Measurements from ENCODE around the gene GALM. TPM values are rescaled to one million over a fixed set of nuclear protein-coding genes. Genes with fewer than 3 reads are reported as not detected.
A peak's percentile ranks its signal among the peaks of the same experiment; 100 is the strongest.
"Not testable (repeated sequence)": the region's sequence is repeated elsewhere in the genome, so short reads cannot be mapped to it uniquely, and the experiment has no call there.

Gene GALM
- polyA plus RNA-seq (ENCODE audit: insufficient read depth in 1 of 5, insufficient read length in 5 of 5, low replicate concordance in 1 of 5), result 10 to 100 TPM; 25.3 to 36.4 (median 28.4) TPM
- long read RNA-seq, donor 1, transcript GALM-201 (7 exons, 2,484 nt), result major isoform, 11 of 11 reads
- long read RNA-seq, donor 1, partial matches to known transcripts, result 0 of 11 reads
- long read RNA-seq, donor 1, other reads (novel, unspliced or antisense), result 0 of 11 reads
- long read RNA-seq, donor 2, transcript GALM-201 (7 exons, 2,484 nt), result major isoform, 5 of 310 reads
- long read RNA-seq, donor 2, partial matches to known transcripts, result 203 of 310 reads
- long read RNA-seq, donor 2, other reads (novel, unspliced or antisense), result 102 of 310 reads
- long read RNA-seq, donor 3, partial matches to known transcripts, result 50 of 52 reads
- long read RNA-seq, donor 3, other reads (novel, unspliced or antisense), result 0 of 52 reads
- long read RNA-seq, donor 4, transcript GALM-201 (7 exons, 2,484 nt), result major isoform, 7 of 7 reads
- long read RNA-seq, donor 4, partial matches to known transcripts, result 0 of 7 reads
- long read RNA-seq, donor 4, other reads (novel, unspliced or antisense), result 0 of 7 reads
- long read RNA-seq, donor 5, transcript GALM-201 (7 exons, 2,484 nt), result major isoform, 7 of 39 reads
- long read RNA-seq, donor 5, partial matches to known transcripts, result 32 of 39 reads
- long read RNA-seq, donor 5, other reads (novel, unspliced or antisense), result 0 of 39 reads
- long read RNA-seq, donor 6, transcript GALM-201 (7 exons, 2,484 nt), result major isoform, 5 of 16 reads
- long read RNA-seq, donor 6, partial matches to known transcripts, result 11 of 16 reads
- long read RNA-seq, donor 6, other reads (novel, unspliced or antisense), result 0 of 16 reads
- long read RNA-seq, donor 7, transcript GALM-201 (7 exons, 2,484 nt), result major isoform, 11 of 604 reads
- long read RNA-seq, donor 7, partial matches to known transcripts, result 191 of 604 reads
- long read RNA-seq, donor 7, other reads (novel, unspliced or antisense), result 402 of 604 reads
- long read RNA-seq, donor 8, transcript GALM-201 (7 exons, 2,484 nt), result major isoform, 5 of 5 reads
- long read RNA-seq, donor 8, partial matches to known transcripts, result 0 of 5 reads
- long read RNA-seq, donor 8, other reads (novel, unspliced or antisense), result 0 of 5 reads

GRCh38 chr2:38665854-38666555, at the start of gene GALM:
Gene GALM (plus strand): TSS chr2:38666114. CDS start chr2:38666162, 48 bp downstream.
- DNase-seq, result peak; percentile 90 to 93

- no peak for DNase-seq
Observed at GRCh38 chr2:38617301-38617700, 48.6 kb upstream of the GALM start.

GRCh38 chr2:38619458-38620164, 46.3 kb upstream of the GALM start:
- no peak for DNase-seq

GRCh38 chr2:38620282-38620977, 45.5 kb upstream of the GALM start:
- peak in 1 of 2 donors; percentile 64 for DNase-seq

- no peak for DNase-seq
Observed at GRCh38 chr2:38621018-38621417, 44.9 kb upstream of the GALM start.

GRCh38 chr2:38622210-38622609, 43.7 kb upstream of the GALM start:
- DNase-seq, result no peak

GRCh38 chr2:38626326-38627035, 39.4 kb upstream of the GALM start:
- no peak for DNase-seq

GRCh38 chr2:38627391-38627790, 38.5 kb upstream of the GALM start:
- no peak for DNase-seq

GRCh38 chr2:38629684-38630083, 36.2 kb upstream of the GALM start:
- DNase-seq, result no peak

GRCh38 chr2:38631976-38632375, 33.9 kb upstream of the GALM start:
- DNase-seq, result no peak

GRCh38 chr2:38632980-38633379, 32.9 kb upstream of the GALM start:
- DNase-seq, result no peak

GRCh38 chr2:38633895-38634294, 32.0 kb upstream of the GALM start:
- DNase-seq, result no peak

GRCh38 chr2:38634684-38635083, 31.2 kb upstream of the GALM start:
- DNase-seq, result no peak

- DNase-seq, result no peak
Observed at GRCh38 chr2:38635139-38635538, 30.8 kb upstream of the GALM start.

GRCh38 chr2:38636069-38636468, 29.8 kb upstream of the GALM start:
- DNase-seq, result no peak

- DNase-seq, result not testable (repeated sequence)
Observed at GRCh38 chr2:38642373-38643017, 23.4 kb upstream of the GALM start.

- no peak for DNase-seq
Observed at GRCh38 chr2:38643021-38643671, 22.8 kb upstream of the GALM start.
